A549 (cell line): ENCODE results near the gene RIN3. TPM values are rescaled to one million over a fixed set of nuclear protein-coding genes. Genes with fewer than 3 reads are reported as not detected.
A peak's percentile ranks its signal among the peaks of the same experiment; 100 is the strongest.

ENCODE experiments used
- ATAC-seq, 2 experiments: fragments of 200-7000 bp in 1 of 2; fragments of >200 bp in 1 of 2; cut with Nextera tagmentation in 1 of 2; cut with Tn5 transposase in 1 of 2; 3 replicates each; pipeline versions ENCODE4 v1.8.0 to v1.9.1; 2018 to 2020; ENCODE audit warnings: mild to moderate bottlenecking in 1 of 2, moderate library complexity in 1 of 2
- CTCF ChIA-PET: fragments of 300-600 bp; sonication (Branson Sonifier 250); formaldehyde crosslinking; extraction: SDS; loops from one replicate; lab custom pipeline; 2021; ENCODE audit warnings: antibody characterized with exemption, inconsistent platforms; lab: Yijun Ruan, JAX
- POLR2A ChIA-PET: fragments of 350-600 bp; formaldehyde crosslinking; extraction: SDS; loops from one replicate; lab custom pipeline; 2021; ENCODE audit warnings: antibody characterized with exemption, inconsistent platforms; lab: Yijun Ruan, JAX
- DNase-seq, 2 experiments: peaks; one replicate each; pipeline versions ENCODE4 v3.0.0 to v3.0.0-alpha.2; 2011 to 2016; ENCODE audit warnings: low read depth in 1 of 2, low spot score in 1 of 2
- FAIRE-seq: peaks from 2 replicates; lab custom pipeline; 2011; peaks lifted over from hg19 to GRCh38; lab: Jason Lieb, UNC
- H3K27ac ChIP-seq, 2 experiments: fragments of >200 bp; sonication (Bioruptor Twin); formaldehyde crosslinking; 3 replicates each; pipeline ENCODE4 v1.5.1; 2016 to 2017
- H3K4me1 ChIP-seq: fragments of >200 bp; sonication (Bioruptor Twin); formaldehyde crosslinking; 3 replicates; pipeline ENCODE4 v1.6.1; 2016
- H3K4me2 ChIP-seq: fragments of >200 bp; sonication (Bioruptor Twin); formaldehyde crosslinking; 3 replicates; pipeline ENCODE4 v1.6.1; 2016
- H3K4me3 ChIP-seq: fragments of >200 bp; sonication (Bioruptor Twin); formaldehyde crosslinking; 3 replicates; pipeline ENCODE4 v1.5.1; 2016
- H3K9me3 ChIP-seq: fragments of >200 bp; sonication (Bioruptor Twin); formaldehyde crosslinking; 3 replicates; pipeline ENCODE4 v1.6.1; 2016
- BCL3 ChIP-seq: fragments of >200 bp; sonication (Bioruptor Twin); formaldehyde crosslinking; IDR thresholded peaks from 3 replicates; pipeline ENCODE4 v1.6.1; 2016
- BHLHE40 ChIP-seq: IDR thresholded peaks from 2 replicates; pipeline ENCODE4 v1.6.1; 2012; ENCODE audit warnings: low read depth, low read length, inconsistent platforms
- CBX2 ChIP-seq: fragments of 200-600 bp; sonication (generic); IDR thresholded peaks from 2 replicates; pipeline ENCODE4 v1.6.1; 2016; ENCODE audit warnings: low read depth, mild to moderate bottlenecking, borderline replicate concordance
- CBX8 ChIP-seq: fragments of 200-600 bp; sonication (generic); IDR thresholded peaks from 2 replicates; pipeline ENCODE4 v1.6.1; 2016
- CEBPB ChIP-seq, 2 experiments: fragments of >200 bp in 1 of 2; sonication (Bioruptor Twin) in 1 of 2; formaldehyde crosslinking in 1 of 2; IDR thresholded peaks; 2 replicates each; pipeline ENCODE4 v1.6.1; 2012 to 2016
- CHD4 ChIP-seq: fragments of 200-600 bp; sonication (generic); IDR thresholded peaks from 2 replicates; pipeline ENCODE4 v1.6.1; 2016; ENCODE audit warnings: antibody characterized with exemption, mild to moderate bottlenecking, borderline replicate concordance
- EHF ChIP-seq: fragments of 250-450 bp; sonication (Bioruptor Pico); IDR thresholded peaks from 2 replicates; pipeline ENCODE4 v1.5.0; 2020; ENCODE audit warnings: mild to moderate bottlenecking
- FOXS1 ChIP-seq: fragments of 250-450 bp; sonication (Bioruptor Pico); IDR thresholded peaks from 2 replicates; pipeline ENCODE4 v1.5.0; 2020; ENCODE audit warnings: mild to moderate bottlenecking, moderate library complexity
- GATA3 ChIP-seq: IDR thresholded peaks from 2 replicates; pipeline ENCODE4 v1.6.1; 2012; ENCODE audit warnings: borderline replicate concordance
- HMGXB4 ChIP-seq: fragments of 250-450 bp; sonication (Bioruptor Pico); IDR thresholded peaks from 2 replicates; pipeline ENCODE4 v1.5.0; 2021; ENCODE audit warnings: mild to moderate bottlenecking, moderate library complexity, borderline replicate concordance
- MAFK ChIP-seq: fragments of 450-650 bp; IDR thresholded peaks from 2 replicates; pipeline ENCODE4 v1.6.1; 2014; ENCODE audit not compliant: partially characterized antibody
- MAZ ChIP-seq: fragments of 150-350 bp; IDR thresholded peaks from 2 replicates; pipeline ENCODE4 v1.6.1; 2014; ENCODE audit warnings: antibody characterized with exemption, low read depth, low read length, borderline replicate concordance
- NFE2L2 ChIP-seq: fragments of 150-350 bp; conservative IDR thresholded peaks from 2 replicates; pipeline ENCODE4 v1.6.1; 2014; ENCODE audit warnings: low read length
- NR3C1 ChIP-seq: fragments of >200 bp; sonication (Bioruptor Twin); formaldehyde crosslinking; IDR thresholded peaks from 3 replicates; pipeline ENCODE4 v1.6.1; 2017
- PBX3 ChIP-seq: IDR thresholded peaks from 2 replicates; pipeline ENCODE4 v1.6.1; 2012
- PHF8 ChIP-seq: fragments of 200-600 bp; sonication (generic); IDR thresholded peaks from 2 replicates; pipeline ENCODE4 v1.6.1; 2016; ENCODE audit warnings: low read depth, mild to moderate bottlenecking, antibody characterized with exemption, moderate library complexity, borderline replicate concordance
- RAD21 ChIP-seq, 2 experiments: fragments of >200 bp in 1 of 2; sonication (Bioruptor Twin) in 1 of 2; formaldehyde crosslinking in 1 of 2; IDR thresholded peaks in 1 of 2; conservative IDR thresholded peaks in 1 of 2; 2 replicates in 1 of 2; 3 replicates in 1 of 2; pipeline ENCODE4 v1.6.1; 2012 to 2018; ENCODE audit warnings: inconsistent platforms in 1 of 2
- USF2 ChIP-seq: fragments of 450-650 bp; IDR thresholded peaks from 2 replicates; pipeline ENCODE4 v1.6.1; 2014; ENCODE audit warnings: antibody characterized with exemption
- ZFP36 ChIP-seq: fragments of 450-650 bp; IDR thresholded peaks from 2 replicates; pipeline ENCODE4 v1.6.1; 2014; ENCODE audit warnings: borderline replicate concordance; ENCODE audit not compliant: partially characterized antibody
- WGBS: methylation state at CpG from one replicate; pipeline ENCODE4 v1.1.6; 2017; ENCODE audit errors: missing lambda C conversion rate; 5-methylcytosine and 5-hydroxymethylcytosine counted together
- polyA plus RNA-seq, 4 experiments: library from polyadenylated mRNA; depleted of rRNA in 3 of 4; stranded (reverse); fragments of >200 nt; fragmentation: RNase III in 1 of 4; extraction: RNeasy Plus Mini Kit Qiagen cat#74134 plus additional on column Dnase treatment in 1 of 4; gene quantifications; 2 replicates in 3 of 4; 3 replicates in 1 of 4; pipeline ENCODE4 v1.2.3, GENCODE V29; 2011 to 2017

The RIN3 gene
- polyA plus RNA-seq, 2 of the 4 experiments (the other 2 are of a cell fraction): 5.6 to 14.5 TPM

- FAIRE-seq (no peak), DNase-seq (no peak), ATAC-seq (no peak; a peak in 1 of 6 replicates)
- TF ChIP-seq PBX3 (no peak), ZFP36 (peak; percentile 84)
- 96% methylated on average over 4 of the region's 4 CpGs for WGBS
- peaks cover 15% of the 10 kb centered on the region for H3K4me1 ChIP-seq
- H3K4me3 ChIP-seq: no peak overlapping the region
- POLR2A ChIA-PET: no interaction called here
- CTCF ChIA-PET: no interaction called here
- no peak overlapping the region for H3K27ac ChIP-seq
- H3K4me2 ChIP-seq: no peak overlapping the region
- H3K9me3 ChIP-seq: no peaks in the 10 kb centered on the region
Measured at GRCh38 chr14:92559486-92559885, 45.9 kb downstream of the RIN3 start.

- 93% methylated on average over 13 of the region's 15 CpGs for WGBS
- Histone ChIP-seq H3K27ac (no peak overlapping the region), H3K4me3 (no peak overlapping the region), H3K4me1 (peaks cover 23% of the 10 kb centered on the region), H3K4me2 (no peak overlapping the region), H3K9me3 (no peaks in the 10 kb centered on the region)
- no peak for ATAC-seq
- ChIA-PET CTCF (no interaction called here), POLR2A (no interaction called here)
- TF ChIP-seq CEBPB (IDR thresholded peaks at IDR 0.05) (no peak), USF2 (no peak), BHLHE40 (no peak), NR3C1 (no peak), ZFP36 (peak; percentile 18)
- DNase-seq: no peak
- FAIRE-seq: no peak
Measured at GRCh38 chr14:92560106-92560865, 46.7 kb downstream of the RIN3 start.

GRCh38 chr14:92561906-92562479, 48.4 kb downstream of the RIN3 start:
- no peak overlapping the region for H3K4me3 ChIP-seq
- no peak overlapping the region for H3K4me2 ChIP-seq
- 95% methylated on average over 6 of the region's 6 CpGs for WGBS
- peaks cover 25% of the 10 kb centered on the region for H3K4me1 ChIP-seq
- H3K27ac ChIP-seq: no peak overlapping the region
- TF ChIP-seq BCL3 (no peak), MAFK (peak; percentile 91), RAD21 (conservative IDR thresholded peaks at IDR 0.05 in 1 of 2, IDR thresholded peaks at IDR 0.05 in 1 of 2) (no peak), CHD4 (no peak), FOXS1 (no peak), GATA3 (no peak), PHF8 (no peak), CBX2 (no peak)
- peaks cover 5% of the 10 kb centered on the region; the same call in 2 of the 3 replicates for H3K9me3 ChIP-seq
- FAIRE-seq (no peak), ATAC-seq (no peak), DNase-seq (no peak)
- ChIA-PET POLR2A (no interaction called here), CTCF (no interaction called here)

GRCh38 chr14:92563359-92563758, 49.8 kb downstream of the RIN3 start:
- no peak for TF ChIP-seq EHF (CRISPR knock-in tag)
- TF ChIP-seq HMGXB4 (CRISPR knock-in tag): no peak
- TF ChIP-seq CBX8: no peak
- TF ChIP-seq MAZ: no peak
- no peak for TF ChIP-seq NR3C1
- TF ChIP-seq NFE2L2: no peak
- TF ChIP-seq GATA3: no peak
- peak; percentile 36 for TF ChIP-seq MAFK
- no peak for ATAC-seq
- DNase-seq: no peak
- WGBS: 76% methylated on average over 1 of the region's 1 CpG
- no peak overlapping the region for H3K4me3 ChIP-seq
- no peak overlapping the region for H3K4me2 ChIP-seq
- peak overlapping the region in 1 of 2 experiments; percentile 85; a peak in 2 of 6 replicates for H3K27ac ChIP-seq
- ChIA-PET CTCF (interaction anchor here (0.6 to 1.6 kb wide), 4 partner anchors 14 to 107 kb away, joined by 3 to 4 read pairs (median 4); no protein-coding TSS in a partner anchor), POLR2A (no interaction called here)
- FAIRE-seq: no peak
- H3K9me3 ChIP-seq: peaks cover 11% of the 10 kb centered on the region; the same call in 2 of the 3 replicates
- peaks cover 25% of the 10 kb centered on the region for H3K4me1 ChIP-seq
